Nephron progenitor cell (in vitro differentiated cells): ENCODE measurements around the gene PIGN.

ENCODE experiments used
- DNase-seq: peaks from one replicate; pipeline ENCODE4 v3.0.0; 2021
- H3K27ac Mint-ChIP-seq: 2 replicates; pipeline ENCODE4 v1.8.0; 2021; ENCODE audit warnings: mild to moderate bottlenecking, moderate library complexity, mixed read lengths
- H3K27me3 Mint-ChIP-seq: 2 replicates; pipeline ENCODE4 v1.8.0; 2021; ENCODE audit warnings: mild to moderate bottlenecking, low read depth, mixed read lengths; ENCODE audit not compliant: poor library complexity
- H3K36me3 Mint-ChIP-seq: 2 replicates; pipeline ENCODE4 v1.8.0; 2021; ENCODE audit warnings: low read depth, mixed read lengths
- H3K4me1 Mint-ChIP-seq: 2 replicates; pipeline ENCODE4 v1.8.0; 2021; ENCODE audit warnings: mixed read lengths
- H3K4me3 Mint-ChIP-seq: 2 replicates; pipeline ENCODE4 v1.8.0; 2021; ENCODE audit warnings: mild to moderate bottlenecking, moderate library complexity, mixed read lengths
- H3K9me3 Mint-ChIP-seq: 2 replicates; pipeline ENCODE4 v1.8.0; 2021; ENCODE audit warnings: mild to moderate bottlenecking, moderate library complexity, mixed read lengths
- CTCF ChIP-seq: fragments of 200-600 bp; sonication (generic); IDR thresholded peaks from 2 replicates; pipeline ENCODE4 v1.5.0; 2021; ENCODE audit warnings: antibody characterized with exemption

The PIGN gene

DNA sequence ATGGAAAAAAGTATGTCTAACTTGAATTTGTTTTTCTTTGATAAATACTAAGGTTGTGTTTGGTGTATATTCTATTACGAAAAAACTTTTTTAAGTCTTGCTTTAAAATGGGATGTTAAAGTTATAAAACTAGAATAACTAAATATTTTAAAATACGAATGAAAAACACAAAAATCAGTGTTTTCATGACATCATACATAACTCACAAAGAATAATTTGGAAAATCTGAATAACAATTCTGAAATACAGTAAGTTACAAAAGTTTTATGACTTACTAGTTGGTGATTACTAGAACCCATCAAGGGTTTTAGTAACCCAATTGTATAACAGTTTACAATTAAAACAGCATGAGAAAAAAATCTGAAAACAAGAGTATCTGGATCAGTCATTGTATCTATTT is 61.2 kb downstream of the PIGN start:
- Mint-ChIP-seq H3K4me1 (no peaks in the 10 kb centered on the region), H3K27me3 (no peaks in the 10 kb centered on the region), H3K4me3 (no peak overlapping the region), H3K9me3 (peaks cover 6% of the 10 kb centered on the region), H3K27ac (no peak overlapping the region), H3K36me3 (peaks cover 9% of the 10 kb centered on the region)
- TF ChIP-seq CTCF, result no peak
- DNase-seq, result no peak

DNA sequence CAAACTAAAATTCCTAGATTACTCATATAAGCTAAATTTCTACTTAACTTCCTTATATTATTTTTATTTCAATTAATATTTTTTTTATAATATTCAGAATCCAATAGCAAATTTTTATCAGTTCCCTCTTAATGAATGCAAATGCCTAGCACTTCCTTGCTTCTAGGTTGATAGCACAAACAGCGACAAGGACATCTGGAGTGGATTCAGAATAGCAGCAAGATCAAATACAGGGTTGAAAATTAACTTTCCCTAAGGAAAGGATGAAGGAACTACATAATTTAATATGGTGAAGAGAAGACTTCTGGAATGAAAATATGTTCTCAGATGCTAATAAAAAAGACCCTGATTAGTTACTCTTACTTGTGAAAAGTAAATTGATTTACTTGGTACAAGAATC is 64.5 kb downstream of the PIGN start:
- Mint-ChIP-seq H3K9me3 (peaks cover 28% of the 10 kb centered on the region), H3K4me1 (no peaks in the 10 kb centered on the region), H3K27ac (no peak overlapping the region), H3K27me3 (no peaks in the 10 kb centered on the region), H3K4me3 (no peak overlapping the region), H3K36me3 (peaks cover 37% of the 10 kb centered on the region)
- no peak for TF ChIP-seq CTCF
- no peak for DNase-seq

- no peaks in the 10 kb centered on the region for H3K27me3 Mint-ChIP-seq
- H3K4me1 Mint-ChIP-seq, result no peaks in the 10 kb centered on the region
- no peak for TF ChIP-seq CTCF
- no peak overlapping the region for H3K27ac Mint-ChIP-seq
- H3K9me3 Mint-ChIP-seq, result peaks cover 28% of the 10 kb centered on the region
- no peak overlapping the region for H3K4me3 Mint-ChIP-seq
- peaks cover 41% of the 10 kb centered on the region for H3K36me3 Mint-ChIP-seq
- no peak for DNase-seq
These were observed 67.0 kb downstream of the PIGN start for GRCh38 chr18:62119884-62120283.

DNA sequence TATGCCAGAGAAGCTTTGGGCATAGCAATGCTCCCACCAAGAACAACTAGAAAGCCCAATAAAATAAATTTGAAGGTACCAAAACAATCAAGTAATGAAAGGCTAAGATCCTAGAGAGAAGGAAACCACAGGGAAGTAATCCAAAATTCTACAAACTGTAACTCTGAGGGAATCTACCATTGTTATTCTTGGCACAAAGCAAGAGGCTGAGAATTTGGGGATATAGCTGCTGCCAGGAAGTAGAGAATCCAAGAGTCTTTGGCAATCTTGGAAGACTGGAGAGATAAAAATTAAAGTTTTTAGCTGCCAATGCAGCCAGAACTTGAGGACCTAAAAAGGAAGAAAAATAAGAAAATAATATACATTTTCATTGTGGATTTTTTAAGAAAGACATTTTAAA is 68.5 kb downstream of the PIGN start:
- TF ChIP-seq CTCF, result no peak
- Mint-ChIP-seq H3K36me3 (peaks cover 41% of the 10 kb centered on the region), H3K4me3 (no peak overlapping the region), H3K27me3 (no peaks in the 10 kb centered on the region), H3K27ac (no peak overlapping the region), H3K9me3 (peaks cover 28% of the 10 kb centered on the region), H3K4me1 (no peaks in the 10 kb centered on the region)
- DNase-seq, result no peak

DNA sequence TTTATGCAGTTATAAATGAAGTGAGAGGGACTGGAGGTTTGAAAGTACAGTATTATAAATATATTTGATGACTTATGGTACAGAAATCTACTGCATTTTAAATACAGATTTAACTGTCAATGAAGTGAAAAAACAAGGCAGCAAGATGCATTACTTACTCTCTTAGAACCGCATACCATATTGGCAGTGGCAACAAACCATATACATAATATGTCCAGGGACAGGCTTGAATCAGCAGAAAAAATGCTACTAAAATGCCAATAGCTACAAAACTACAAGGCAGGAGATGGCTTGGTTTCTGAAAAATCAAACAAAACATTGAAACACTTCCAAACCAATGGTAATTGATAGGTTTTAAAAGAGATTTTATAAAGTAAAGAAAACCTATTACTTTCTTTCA is 77.2 kb downstream of the PIGN start:
- H3K4me1 Mint-ChIP-seq, result no peaks in the 10 kb centered on the region
- no peaks in the 10 kb centered on the region for H3K36me3 Mint-ChIP-seq
- no peak for DNase-seq
- no peak for TF ChIP-seq CTCF
- H3K4me3 Mint-ChIP-seq, result no peak overlapping the region
- H3K9me3 Mint-ChIP-seq, result no peaks in the 10 kb centered on the region
- no peak overlapping the region for H3K27ac Mint-ChIP-seq
- H3K27me3 Mint-ChIP-seq, result no peaks in the 10 kb centered on the region

- TF ChIP-seq CTCF, result no peak
- Mint-ChIP-seq H3K27me3 (no peaks in the 10 kb centered on the region), H3K4me3 (no peak overlapping the region), H3K27ac (no peak overlapping the region), H3K9me3 (no peaks in the 10 kb centered on the region), H3K4me1 (no peaks in the 10 kb centered on the region), H3K36me3 (no peaks in the 10 kb centered on the region)
- DNase-seq, result no peak
These were observed 79.0 kb downstream of the PIGN start for GRCh38 chr18:62107881-62108280.
